HepG2 (cell line): ENCODE measurements around the gene RASA3. TPM values are rescaled to one million over a fixed set of nuclear protein-coding genes. Genes with fewer than 3 reads are reported as not detected.

ENCODE experiments used
- ATAC-seq: fragments of 200-7000 bp; cut with Tn5 transposase; 3 replicates; pipeline ENCODE4 v1.9.1; 2020; ENCODE audit warnings: mild to moderate bottlenecking, moderate library complexity
- BruUV-seq: library from RNA; stranded (reverse); fragments of 400-500 nt; replicated peaks from 2 replicates; lab custom pipeline; 2021; lab: Mats Ljungman, UMichigan
- CTCF ChIA-PET: fragments of 300-600 bp; formaldehyde crosslinking; extraction: SDS; loops from one replicate; lab custom pipeline; 2021; ENCODE audit warnings: low total read pairs, inconsistent platforms, low intra/inter-chr PET ratio; lab: Yijun Ruan, JAX
- POLR2A ChIA-PET: fragments of 350-600 bp; sonication (Branson Sonifier 250); formaldehyde crosslinking; loops from one replicate; lab custom pipeline; 2020; ENCODE audit warnings: antibody characterized with exemption, inconsistent platforms; lab: Yijun Ruan, JAX
- DNase-seq: peaks from one replicate; pipeline ENCODE4 v3.0.0-alpha.2; 2015; ENCODE audit warnings: low spot score
- FAIRE-seq: peaks from 3 replicates; lab custom pipeline; 2011; peaks lifted over from hg19 to GRCh38; lab: Jason Lieb, UNC
- H2AFZ ChIP-seq: one replicate; pipeline ENCODE4 v1.6.1; 2011; ENCODE audit warnings: low read length, inconsistent platforms
- H3K27ac ChIP-seq: fragments of 300-600 bp; 3 replicates; pipeline ENCODE4 v1.8.0; 2011; ENCODE audit warnings: mixed run types, mild to moderate bottlenecking, mixed read lengths, low read length, inconsistent platforms; ENCODE audit not compliant: insufficient read depth; ENCODE audit errors: extremely low read length
- H3K27me3 ChIP-seq, 2 experiments: fragments of 200-600 bp in 1 of 2; 2 replicates in 1 of 2; 3 replicates in 1 of 2; pipeline versions ENCODE4 v1.6.0 to v1.8.0; 2011; ENCODE audit warnings: low read length in 2 of 2, mild to moderate bottlenecking in 2 of 2, moderate library complexity in 2 of 2, inconsistent platforms in 1 of 2; ENCODE audit not compliant: insufficient read depth in 2 of 2, control insufficient read depth in 1 of 2
- H3K36me3 ChIP-seq, 2 experiments: fragments of 200-600 bp in 1 of 2; replicated peaks in 1 of 2; 2 replicates in 1 of 2; 3 replicates in 1 of 2; pipeline versions ENCODE4 v1.5.1 to v1.8.0; 2011; ENCODE audit warnings: low read length in 2 of 2, inconsistent platforms in 1 of 2; ENCODE audit not compliant: insufficient read depth in 2 of 2, control insufficient read depth in 1 of 2
- H3K4me1 ChIP-seq: 2 replicates; pipeline ENCODE4 v1.5.1; 2012; ENCODE audit warnings: low read length, inconsistent platforms; ENCODE audit not compliant: insufficient read depth
- H3K4me2 ChIP-seq: 2 replicates; pipeline ENCODE4 v1.6.0; 2011; ENCODE audit warnings: low read depth, low read length, inconsistent platforms
- H3K4me3 ChIP-seq, 3 experiments: fragments of 200-600 bp in 1 of 3; sonication (generic), shearing (Covaris generic) in 1 of 3; replicated peaks in 1 of 3; 2 replicates each; pipeline ENCODE4 v1.5.1; 2011 to 2016; ENCODE audit warnings: low read length in 3 of 3, inconsistent platforms in 2 of 3, low read depth in 2 of 3, mild to moderate bottlenecking in 2 of 3, control low read depth in 1 of 3, mixed read lengths in 1 of 3; ENCODE audit not compliant: insufficient read depth in 1 of 3
- H3K79me2 ChIP-seq: one replicate; pipeline ENCODE4 v1.6.1; 2011; ENCODE audit warnings: low read length, inconsistent platforms; ENCODE audit not compliant: insufficient read depth
- H3K9ac ChIP-seq: 2 replicates; pipeline ENCODE4 v1.6.0; 2011; ENCODE audit warnings: mild to moderate bottlenecking, low read depth, low read length, inconsistent platforms; ENCODE audit not compliant: insufficient read depth
- H3K9me3 ChIP-seq: 2 replicates; pipeline ENCODE4 v1.5.1; 2012; ENCODE audit warnings: mild to moderate bottlenecking, low read length
- H4K20me1 ChIP-seq: 2 replicates; pipeline ENCODE4 v1.6.0; 2011; ENCODE audit warnings: inconsistent platforms, mild to moderate bottlenecking, low read length, moderate library complexity; ENCODE audit not compliant: insufficient read depth
- CENPX ChIP-seq: sonication (generic); formaldehyde crosslinking; IDR thresholded peaks from 2 replicates; pipeline ENCODE4 v1.9.0; 2021; ENCODE audit warnings: mild to moderate bottlenecking, missing genetic modification reagents, moderate library complexity
- DPF2 ChIP-seq: sonication (generic); formaldehyde crosslinking; IDR thresholded peaks from 2 replicates; pipeline ENCODE4 v1.4.0; 2020; ENCODE audit warnings: mild to moderate bottlenecking, low read depth, missing genetic modification reagents, borderline replicate concordance
- IRF2 ChIP-seq: IDR thresholded peaks from 2 replicates; pipeline ENCODE4 v1.6.1; 2018; ENCODE audit warnings: missing genetic modification reagents, missing compliant biosample characterization
- RFXAP ChIP-seq: sonication (generic); formaldehyde crosslinking; IDR thresholded peaks from 2 replicates; pipeline ENCODE4 v1.4.0; 2020; ENCODE audit warnings: missing genetic modification reagents, borderline replicate concordance
- SP5 ChIP-seq: IDR thresholded peaks from 2 replicates; pipeline ENCODE4 v1.6.1; 2016; ENCODE audit warnings: low read depth, borderline replicate concordance
- TBL1XR1 ChIP-seq: fragments of 150-350 bp; IDR thresholded peaks from 2 replicates; pipeline ENCODE4 v1.6.1; 2014; ENCODE audit warnings: borderline replicate concordance, low read length; ENCODE audit not compliant: partially characterized antibody
- ZBTB14 ChIP-seq: sonication (generic); formaldehyde crosslinking; IDR thresholded peaks from 2 replicates; pipeline ENCODE4 v1.4.0; 2020; ENCODE audit warnings: missing genetic modification reagents
- ZNF296 ChIP-seq: sonication (generic); formaldehyde crosslinking; conservative IDR thresholded peaks from 2 replicates; pipeline ENCODE4 v1.5.0; 2020; ENCODE audit warnings: mild to moderate bottlenecking, missing genetic modification reagents
- ZNF441 ChIP-seq: sonication (generic); formaldehyde crosslinking; IDR thresholded peaks from 2 replicates; pipeline ENCODE4 v1.7.0; 2021; ENCODE audit warnings: missing genetic modification reagents, borderline replicate concordance
- ZNF883 ChIP-seq: sonication (generic); formaldehyde crosslinking; IDR thresholded peaks from 2 replicates; pipeline ENCODE4 v1.5.1; 2020; ENCODE audit warnings: mild to moderate bottlenecking, missing genetic modification reagents; ENCODE audit errors: not compliant biosample characterization
- WGBS: methylation state at CpG from one replicate; pipeline ENCODE4 v1.1.6; 2017; ENCODE audit warnings: low lambda C conversion rate; 5-methylcytosine and 5-hydroxymethylcytosine counted together
- in situ Hi-C: cut with HindIII; loops from 2 replicates; pipeline ENCODE4 v1.10.0; 2017; ENCODE audit warnings: low pct_unique_long_range_greater_than_20kb; ENCODE audit not compliant: extremely low pct_ligation_motif_present
- intact Hi-C: fragments of 100-400 bp; cut with micrococcal nuclease; formaldehyde crosslinking; loops from one replicate; pipeline ENCODE4 v1.10.0; 2022; ENCODE audit not compliant: unreplicated experiment
- polyA plus RNA-seq, 8 experiments: library from polyadenylated mRNA; depleted of rRNA in 3 of 8; stranded (reverse) in 7 of 8; unstranded in 1 of 8; fragments of >200 nt; fragmentation: Illumina TruSeq in 4 of 8; extraction: Trizol in 4 of 8; gene quantifications; 2 replicates each; pipeline versions ENCODE4 v1.2.1 to v1.2.3, GENCODE V29; 2011 to 2016; ENCODE audit warnings: low read depth in 4 of 8, missing spikeins in 1 of 8, mixed read lengths in 1 of 8; ENCODE audit not compliant: insufficient read depth in 1 of 8
- total RNA-seq, 5 experiments: library from RNA; depleted of rRNA; stranded (reverse); fragments of >200 nt; fragmentation: Illumina TruSeq; extraction: Trizol; gene quantifications; 2 replicates each; pipeline ENCODE4 v1.2.3, GENCODE V29; 2016; ENCODE audit warnings: low read depth in 1 of 5
- TF ChIP-seq, protein P1 (sequence below): sonication (generic); formaldehyde crosslinking; IDR thresholded peaks from 2 replicates; pipeline ENCODE4 v1.8.0; 2022; ENCODE audit warnings: missing genetic modification reagents, mild to moderate bottlenecking, inconsistent platforms, borderline replicate concordance

The RASA3 gene
- total and polyA plus RNA-seq, 2 of the 13 experiments (the other 11 are each of a cell fraction or from before 2014, with no cell fraction given) = 0.05 TPM; not detected in 1

GRCh38 chr13:114144606-114145244 is 12.3 kb upstream of the RASA3 start:
- FAIRE-seq = no peak

More at GRCh38 chr13:114144606-114145244, 12.3 kb upstream of the RASA3 start:
- TF ChIP-seq ZNF883 (CRISPR knock-in tag) (no peak), DPF2 (CRISPR knock-in tag) (no peak), IRF2 (CRISPR knock-in tag) (no peak), SP5 (CRISPR knock-in tag) (no peak), RFXAP (no peak), ZNF441 (no peak), ZBTB14 (CRISPR knock-in tag) (no peak), ZNF296 (no peak), CENPX (CRISPR knock-in tag) (no peak), TBL1XR1 (no peak)
- TF ChIP-seq, protein P1, sequence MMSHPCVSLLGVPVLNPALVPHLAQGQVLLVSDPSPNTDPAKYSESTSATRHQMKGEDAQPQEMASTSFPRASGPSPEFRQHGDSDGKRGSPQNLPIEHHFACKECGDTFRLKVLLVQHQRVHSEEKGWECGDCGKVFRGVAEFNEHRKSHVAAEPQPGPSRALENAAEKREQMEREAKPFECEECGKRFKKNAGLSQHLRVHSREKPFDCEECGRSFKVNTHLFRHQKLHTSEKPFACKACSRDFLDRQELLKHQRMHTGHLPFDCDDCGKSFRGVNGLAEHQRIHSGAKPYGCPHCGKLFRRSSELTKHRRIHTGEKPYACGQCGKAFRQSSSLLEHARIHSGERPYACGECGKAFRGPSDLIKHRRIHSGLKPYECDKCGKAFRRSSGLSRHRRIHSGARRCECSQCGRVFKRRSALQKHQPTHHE (CRISPR knock-in tag) = no peak
- DNase-seq = no peak
- 43% methylated on average over 17 of the region's 17 CpGs for WGBS
- in situ Hi-C loops = loop anchor here (5.0 kb wide), 1 partner anchor 83 kb away; no protein-coding TSS in a partner anchor
- Histone ChIP-seq H3K27me3 (peaks cover 8 to 37% of the 10 kb centered on the region in 2 experiments; a peak in 4 of 5 replicates), H3K79me2 (no peaks in the 10 kb centered on the region), H3K4me2 (no peak overlapping the region), H3K9me3 (no peaks in the 10 kb centered on the region), H4K20me1 (no peaks in the 10 kb centered on the region), H3K27ac (no peak overlapping the region), H3K9ac (no peak overlapping the region), H2AFZ (no peak overlapping the region), H3K4me3 (no peak overlapping the region), H3K36me3 (no peaks in the 10 kb centered on the region), H3K4me1 (no peaks in the 10 kb centered on the region)
- intact Hi-C loops = no loop called here
- ATAC-seq = no peak
- no TSS peak for BruUV-seq
- CTCF ChIA-PET = interaction anchor here (1.7 kb wide), 1 partner anchor 82 kb away, joined by 12 read pairs; no protein-coding TSS in a partner anchor
- POLR2A ChIA-PET = no interaction called here
